A673 (cell line): ENCODE measurements around the gene RBM4B. TPM values are rescaled to one million over a fixed set of nuclear protein-coding genes. Genes with fewer than 3 reads are reported as not detected.

Experiments
- BruUV-seq: library from RNA; stranded (reverse); fragments of 400-500 nt; replicated peaks from 2 replicates; lab custom pipeline; 2021; lab: Mats Ljungman, UMichigan
- CTCF ChIA-PET: fragments of 300-600 bp; sonication (Branson Sonifier 250); formaldehyde crosslinking; loops from one replicate; lab custom pipeline; 2022; ENCODE audit warnings: antibody characterized with exemption; lab: Charles Lee
- POLR2A ChIA-PET: fragments of 300-600 bp; sonication (Branson Sonifier 250); formaldehyde crosslinking; loops from one replicate; lab custom pipeline; 2022; ENCODE audit warnings: antibody characterized with exemption; ENCODE audit not compliant: low non-redundant PET; lab: Charles Lee
- DNase-seq: peaks from one replicate; pipeline ENCODE4 v3.0.0-alpha.2; 2015; ENCODE audit warnings: low spot score
- H3K27ac ChIP-seq: fragments of 200-600 bp; sonication (generic); 2 replicates; pipeline ENCODE4 v1.5.1; 2016; ENCODE audit warnings: mixed run types, low read depth, mild to moderate bottlenecking, mixed read lengths, antibody characterized with exemption, low read length; ENCODE audit not compliant: poor library complexity, severe bottlenecking
- H3K27me3 ChIP-seq: fragments of 200-600 bp; sonication (generic); replicated peaks from 2 replicates; pipeline ENCODE4 v1.6.1; 2017; ENCODE audit warnings: mixed run types, low read depth, mild to moderate bottlenecking, mixed read lengths, antibody characterized with exemption, low read length; ENCODE audit not compliant: insufficient read depth, poor library complexity
- H3K36me3 ChIP-seq: fragments of 200-600 bp; sonication (generic); 2 replicates; pipeline ENCODE4 v1.6.1; 2016; ENCODE audit warnings: mixed run types, mild to moderate bottlenecking, mixed read lengths, antibody characterized with exemption, low read length; ENCODE audit not compliant: insufficient read depth, poor library complexity, severe bottlenecking
- H3K4me1 ChIP-seq: fragments of 200-600 bp; sonication (generic); 2 replicates; pipeline ENCODE4 v1.6.1; 2017; ENCODE audit warnings: mixed run types, mild to moderate bottlenecking, mixed read lengths, antibody characterized with exemption, low read length; ENCODE audit not compliant: insufficient read depth, poor library complexity, severe bottlenecking
- H3K4me3 ChIP-seq: fragments of 200-600 bp; sonication (generic); 2 replicates; pipeline ENCODE4 v1.5.1; 2016; ENCODE audit warnings: low read depth, mixed run types, mild to moderate bottlenecking, mixed read lengths, low read length; ENCODE audit not compliant: poor library complexity, severe bottlenecking
- H3K9me3 ChIP-seq: fragments of 200-600 bp; sonication (generic); 2 replicates; pipeline ENCODE4 v1.6.1; 2016; ENCODE audit warnings: mixed run types, low read depth, mild to moderate bottlenecking, mixed read lengths, antibody characterized with exemption, low read length; ENCODE audit not compliant: poor library complexity, severe bottlenecking
- CTCF ChIP-seq: fragments of 300-800, 200-600 bp; sonication (generic); conservative IDR thresholded peaks from 2 replicates; pipeline ENCODE4 v1.5.1; 2017; ENCODE audit warnings: low read depth, mild to moderate bottlenecking, antibody characterized with exemption, low read length, moderate library complexity, mixed read lengths
- EZH2 ChIP-seq: fragments of 200-600 bp; sonication (generic); IDR thresholded peaks from 2 replicates; pipeline ENCODE4 v1.6.1; 2017; ENCODE audit warnings: borderline replicate concordance, low read depth, mild to moderate bottlenecking, mixed read lengths, antibody characterized with exemption, low read length; ENCODE audit not compliant: poor library complexity, severe bottlenecking
- intact Hi-C: fragments of 100-400 bp; cut with micrococcal nuclease; formaldehyde crosslinking; loops from one replicate; pipeline ENCODE4 v1.10.0; 2022; ENCODE audit not compliant: unreplicated experiment
- total RNA-seq: library from RNA; stranded (reverse); gene quantifications from 2 replicates; pipeline ENCODE4 v1.2.3, GENCODE V29; 2021

The RBM4B gene
- total RNA-seq, 1 experiment from 2014 or later = 40.5 TPM

DNA sequence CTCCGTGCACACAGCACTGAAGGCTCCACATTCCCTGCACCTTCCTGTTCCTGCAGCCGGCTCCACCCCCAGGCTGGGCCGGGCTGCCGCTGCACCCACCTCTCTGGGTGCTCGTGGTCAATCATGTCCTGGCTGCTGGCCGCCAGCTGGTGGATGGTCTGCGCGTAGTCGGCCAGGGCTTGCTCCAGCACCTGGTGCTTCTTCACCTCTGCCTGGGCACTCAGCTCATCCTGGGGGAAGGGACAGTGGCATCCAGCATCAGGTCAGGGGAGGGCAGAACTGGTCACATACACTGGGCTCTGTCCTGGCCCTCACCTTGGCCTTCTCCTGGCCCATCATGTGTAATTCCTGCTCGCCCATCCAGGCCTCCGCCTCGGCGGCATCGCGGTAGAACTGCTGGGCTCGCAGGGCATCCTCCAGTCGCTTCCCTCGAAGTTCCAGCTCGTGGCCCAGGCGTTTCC is 15.2 kb upstream of the RBM4B start:
- Histone ChIP-seq H3K36me3 (no peaks in the 10 kb centered on the region), H3K27ac (no peak overlapping the region), H3K4me1 (no peaks in the 10 kb centered on the region), H3K4me3 (no peak overlapping the region), H3K9me3 (no peaks in the 10 kb centered on the region), H3K27me3 (no peaks in the 10 kb centered on the region)
- ChIA-PET CTCF (interaction anchor here (0.6 kb wide), 1 partner anchor 465 kb away, joined by 3 read pairs; no protein-coding TSS in a partner anchor), POLR2A (no interaction called here)
- intact Hi-C loops = loop anchor here (5.0 kb wide), 1 partner anchor 284 kb away; the partner anchor contains the start of gene C11orf86
- no peak for DNase-seq
- BruUV-seq = no TSS peak
- TF ChIP-seq EZH2 (no peak), CTCF (no peak)

- Histone ChIP-seq H3K27ac (no peak overlapping the region), H3K36me3 (no peaks in the 10 kb centered on the region), H3K4me3 (no peak overlapping the region), H3K27me3 (no peaks in the 10 kb centered on the region), H3K9me3 (no peaks in the 10 kb centered on the region), H3K4me1 (no peaks in the 10 kb centered on the region)
- no TSS peak for BruUV-seq
- no peak for DNase-seq
- TF ChIP-seq EZH2 (no peak), CTCF (no peak)
- intact Hi-C loops = loop anchor here (5.0 kb wide), 1 partner anchor 285 kb away; the partner anchor contains the start of gene C11orf86
- CTCF ChIA-PET = interaction anchor here (0.6 kb wide), 1 partner anchor 465 kb away, joined by 3 read pairs; no protein-coding TSS in a partner anchor
- POLR2A ChIA-PET = no interaction called here
These were observed 14.8 kb upstream of the RBM4B start for GRCh38 chr11:66692446-66692845.

DNA sequence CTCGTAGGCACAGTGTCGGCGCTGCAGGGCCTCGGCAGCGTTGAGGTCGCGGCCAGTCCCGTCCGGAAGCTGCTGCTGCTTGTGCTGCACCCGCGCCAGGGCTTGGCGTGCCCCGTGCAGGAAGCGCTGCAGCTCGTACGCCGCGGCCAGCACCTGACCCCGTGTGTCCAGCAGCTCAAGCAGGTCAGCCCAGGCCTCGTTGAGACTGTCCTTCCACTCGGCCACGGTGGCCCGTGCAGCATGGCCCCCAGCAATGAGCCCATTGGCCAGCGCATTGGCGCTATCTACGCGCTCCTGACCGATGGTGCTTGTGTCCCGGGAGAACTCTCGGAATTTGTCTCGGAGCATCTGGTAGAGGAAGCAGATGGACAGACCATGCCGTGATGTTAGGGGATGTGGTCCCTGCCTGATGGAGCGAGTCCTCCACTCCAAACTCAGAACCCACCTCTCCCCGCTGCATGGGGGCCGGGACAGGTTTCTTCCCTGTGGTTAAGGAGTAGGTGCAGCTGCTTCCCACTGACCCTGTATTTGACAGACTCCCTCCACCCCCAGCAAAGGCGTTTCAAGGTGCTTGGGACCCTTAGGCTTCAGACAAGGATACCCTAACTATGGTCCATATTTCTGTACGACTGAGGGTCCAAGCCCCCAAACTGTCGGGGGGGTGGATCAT is 13.8 kb upstream of the RBM4B start:
- no TSS peak for BruUV-seq
- Histone ChIP-seq H3K4me1 (no peaks in the 10 kb centered on the region), H3K36me3 (peaks cover 3% of the 10 kb centered on the region), H3K9me3 (no peaks in the 10 kb centered on the region), H3K27me3 (no peaks in the 10 kb centered on the region), H3K27ac (no peak overlapping the region), H3K4me3 (no peak overlapping the region)
- intact Hi-C loops = loop anchor here (5.0 kb wide), 1 partner anchor 286 kb away; the partner anchor contains the start of gene C11orf86
- TF ChIP-seq CTCF (no peak), EZH2 (no peak)
- CTCF ChIA-PET = no interaction called here
- no peak for DNase-seq
- POLR2A ChIA-PET = no interaction called here
